C4-2B (cell line): ENCODE measurements around the gene HNRNPU.

Experiments used
- CTCF ChIP-seq: fragments of 450-650 bp; conservative IDR thresholded peaks from 2 replicates; pipeline ENCODE4 v1.5.1; 2017; ENCODE audit warnings: mild to moderate bottlenecking
- ZFX ChIP-seq: fragments of 450-650 bp; IDR thresholded peaks from 2 replicates; pipeline ENCODE4 v1.6.1; 2017

GRCh38 chr1:244869950-244870349, 5.6 kb upstream of the HNRNPU start:
- TF ChIP-seq CTCF: no peak
- no peak for TF ChIP-seq ZFX
